DMS 273 (cell line): Measurements from ENCODE around the gene SLC26A8.
"Not testable (repeated sequence)": the region's sequence is repeated elsewhere in the genome, so short reads cannot be mapped to it uniquely, and the experiment has no call there.

Source experiments
- DNase-seq: peaks from one replicate; lab custom pipeline; 2025; ENCODE audit not compliant: unreplicated experiment; lab: John Stamatoyannopoulos, UW

The SLC26A8 gene

GRCh38 chr6:35948725-35949124 lies 75.7 kb downstream of the SLC26A8 start:
- DNase-seq: peak; percentile 55

- no peak for DNase-seq
These were observed 78.8 kb downstream of the SLC26A8 start for GRCh38 chr6:35945650-35946025.

GRCh38 chr6:35943390-35943789 lies 81.1 kb downstream of the SLC26A8 start:
- no peak for DNase-seq

GRCh38 chr6:35942355-35942754 lies 82.1 kb downstream of the SLC26A8 start:
- DNase-seq: no peak

GRCh38 chr6:35941170-35941569 lies 83.3 kb downstream of the SLC26A8 start:
- DNase-seq: not testable (repeated sequence)

- not testable (repeated sequence) for DNase-seq
These were observed 84.4 kb downstream of the SLC26A8 start for GRCh38 chr6:35940014-35940413.

GRCh38 chr6:35939259-35939658 lies 85.2 kb downstream of the SLC26A8 start:
- not testable (repeated sequence) for DNase-seq

- no peak for DNase-seq
These were observed 87.6 kb downstream of the SLC26A8 start for GRCh38 chr6:35936681-35937359.

GRCh38 chr6:35935469-35935868 lies 89.0 kb downstream of the SLC26A8 start:
- no peak for DNase-seq

GRCh38 chr6:35933844-35934243 lies 90.6 kb downstream of the SLC26A8 start:
- no peak for DNase-seq

GRCh38 chr6:35931873-35932272 lies 92.6 kb downstream of the SLC26A8 start:
- not testable (repeated sequence) for DNase-seq

GRCh38 chr6:35931120-35931561 lies 93.3 kb downstream of the SLC26A8 start:
- no peak for DNase-seq

GRCh38 chr6:35929601-35930000 lies 94.8 kb downstream of the SLC26A8 start:
- no peak for DNase-seq

- DNase-seq: no peak
These were observed 97.8 kb downstream of the SLC26A8 start for GRCh38 chr6:35926509-35927215.

GRCh38 chr6:35925961-35926360 lies 98.5 kb downstream of the SLC26A8 start:
- no peak for DNase-seq

GRCh38 chr6:35924146-35924545 lies 100.3 kb downstream of the SLC26A8 start:
- DNase-seq: no peak

- DNase-seq: no peak
These were observed 102.3 kb downstream of the SLC26A8 start for GRCh38 chr6:35922139-35922554.

GRCh38 chr6:35920793-35921732 lies 103.4 kb downstream of the SLC26A8 start, which contains the start of gene SRPK1:
Gene SRPK1, minus strand, starts transcription at chr6:35921098. Its CDS starts 42 bp downstream, at chr6:35921056.
- peak; percentile 96 for DNase-seq

GRCh38 chr6:35919827-35920751 lies 104.4 kb downstream of the SLC26A8 start:
- peak; percentile 67 for DNase-seq
